GM21390 (cell line): ENCODE data around the gene TMEM184A.

ENCODE experiments used
- ATAC-seq: cut with Tn5 transposase; IDR thresholded peaks from one replicate; pipeline ENCODE4 v1.9.1; 2021; ENCODE audit not compliant: unreplicated experiment

Gene TMEM184A

GRCh38 chr7:1555813-1556543 lies at the start of gene TMEM184A:
Gene TMEM184A (minus strand): TSS chr7:1556205. CDS start chr7:1555484, 721 bp downstream.
- ATAC-seq: no peak

- no peak for ATAC-seq
Observed at GRCh38 chr7:1604383-1604782, 48.4 kb upstream of the TMEM184A start.

- no peak for ATAC-seq
Observed at GRCh38 chr7:1603346-1604225, 47.6 kb upstream of the TMEM184A start.

- no peak for ATAC-seq
Observed at GRCh38 chr7:1602386-1602785, 46.4 kb upstream of the TMEM184A start.

GRCh38 chr7:1601956-1602355 lies 46.0 kb upstream of the TMEM184A start:
- no peak for ATAC-seq

- no peak for ATAC-seq
Observed at GRCh38 chr7:1599640-1600395, 43.8 kb upstream of the TMEM184A start.

GRCh38 chr7:1598961-1599639 lies 43.1 kb upstream of the TMEM184A start:
- ATAC-seq: no peak

GRCh38 chr7:1598286-1598685 lies 42.3 kb upstream of the TMEM184A start:
- no peak for ATAC-seq

- ATAC-seq: no peak
Observed at GRCh38 chr7:1597791-1598190, 41.8 kb upstream of the TMEM184A start.

GRCh38 chr7:1597066-1597760 lies 41.2 kb upstream of the TMEM184A start:
- ATAC-seq: no peak

GRCh38 chr7:1596181-1597043 lies 40.4 kb upstream of the TMEM184A start:
- ATAC-seq: no peak

- ATAC-seq: no peak
Observed at GRCh38 chr7:1595636-1596035, 39.6 kb upstream of the TMEM184A start.

GRCh38 chr7:1595027-1595426 lies 39.0 kb upstream of the TMEM184A start:
- no peak for ATAC-seq

GRCh38 chr7:1593904-1594421 lies 38.0 kb upstream of the TMEM184A start:
- ATAC-seq: no peak

- ATAC-seq: no peak
Observed at GRCh38 chr7:1593091-1593866, 37.3 kb upstream of the TMEM184A start.

GRCh38 chr7:1592299-1592871 lies 36.4 kb upstream of the TMEM184A start:
- ATAC-seq: no peak

GRCh38 chr7:1591876-1592275 lies 35.9 kb upstream of the TMEM184A start:
- ATAC-seq: no peak

- ATAC-seq: no peak
Observed at GRCh38 chr7:1591396-1591795, 35.4 kb upstream of the TMEM184A start.
